Measurements from ENCODE around the gene RNF222.
"Not testable (repeated sequence)": the region's sequence is repeated elsewhere in the genome, so short reads cannot be mapped to it uniquely, and the experiment has no call there.

RNF222 gene

GRCh38 chr17:8413328-8413727, 15.7 kb upstream of the RNF222 start:
- in situ Hi-C loops (cut with HindIII; ENCODE audit: low sequenced_read_pairs), result no loop called here

GRCh38 chr17:8412089-8412488, 14.5 kb upstream of the RNF222 start:
- in situ Hi-C loops (cut with HindIII; ENCODE audit: low sequenced_read_pairs), result no loop called here

GRCh38 chr17:8410883-8411238, 13.2 kb upstream of the RNF222 start:
- in situ Hi-C loops (cut with HindIII; ENCODE audit: low sequenced_read_pairs), result no loop called here

GRCh38 chr17:8409966-8410882, 12.6 kb upstream of the RNF222 start:
- in situ Hi-C loops (cut with HindIII; ENCODE audit: low sequenced_read_pairs), result loop anchor here (10.0 kb wide), 1 partner anchor 355 kb away; no protein-coding TSS in a partner anchor

GRCh38 chr17:8408371-8408770, 10.7 kb upstream of the RNF222 start:
- in situ Hi-C loops (cut with HindIII; ENCODE audit: low sequenced_read_pairs), result loop anchor here (10.0 kb wide), 1 partner anchor 356 kb away; no protein-coding TSS in a partner anchor

GRCh38 chr17:8406174-8406573, 8.5 kb upstream of the RNF222 start:
- in situ Hi-C loops (cut with HindIII; ENCODE audit: low sequenced_read_pairs), result loop anchor here (10.0 kb wide), 1 partner anchor 359 kb away; no protein-coding TSS in a partner anchor

- in situ Hi-C loops (cut with HindIII; ENCODE audit: low sequenced_read_pairs), result loop anchor here (10.0 kb wide), 1 partner anchor 359 kb away; no protein-coding TSS in a partner anchor
These were observed 7.9 kb upstream of the RNF222 start for GRCh38 chr17:8405499-8406016.

- in situ Hi-C loops (cut with HindIII; ENCODE audit: low sequenced_read_pairs), result loop anchor here (10.0 kb wide), 1 partner anchor 362 kb away; no protein-coding TSS in a partner anchor
These were observed 5.4 kb upstream of the RNF222 start for GRCh38 chr17:8402921-8403536.

- in situ Hi-C loops (cut with HindIII; ENCODE audit: low sequenced_read_pairs), result loop anchor here (10.0 kb wide), 1 partner anchor 364 kb away; no protein-coding TSS in a partner anchor
These were observed 3.5 kb upstream of the RNF222 start for GRCh38 chr17:8401107-8401506.

GRCh38 chr17:8398980-8399379, 1.4 kb upstream of the RNF222 start:
- in situ Hi-C loops (cut with HindIII; ENCODE audit: low sequenced_read_pairs), result no loop called here

- in situ Hi-C loops (cut with HindIII; ENCODE audit: low sequenced_read_pairs), result not testable (repeated sequence)
These were observed 3.1 kb downstream of the RNF222 start for GRCh38 chr17:8394497-8394896.

- in situ Hi-C loops (cut with HindIII; ENCODE audit: low sequenced_read_pairs), result no loop called here
These were observed 4.0 kb downstream of the RNF222 start for GRCh38 chr17:8393470-8394231.

- in situ Hi-C loops (cut with HindIII; ENCODE audit: low sequenced_read_pairs), result no loop called here
These were observed 4.8 kb downstream of the RNF222 start for GRCh38 chr17:8392674-8393469.

- in situ Hi-C loops (cut with HindIII; ENCODE audit: low sequenced_read_pairs), result no loop called here
These were observed 5.4 kb downstream of the RNF222 start for GRCh38 chr17:8392274-8392673.

GRCh38 chr17:8391711-8392110, 5.9 kb downstream of the RNF222 start:
- in situ Hi-C loops (cut with HindIII; ENCODE audit: low sequenced_read_pairs), result no loop called here

- in situ Hi-C loops (cut with HindIII; ENCODE audit: low sequenced_read_pairs), result no loop called here
These were observed 9.5 kb downstream of the RNF222 start for GRCh38 chr17:8387914-8388651.

GRCh38 chr17:8386841-8387240, 10.8 kb downstream of the RNF222 start:
- in situ Hi-C loops (cut with HindIII; ENCODE audit: low sequenced_read_pairs), result no loop called here

- in situ Hi-C loops (cut with HindIII; ENCODE audit: low sequenced_read_pairs), result no loop called here
These were observed 12.7 kb downstream of the RNF222 start for GRCh38 chr17:8384801-8385378.

Data from endothelial cell of hepatic sinusoid (primary cell).